IPS-20b (cell line): ENCODE results near the gene GPR42.

Source experiments
- H3K27ac ChIP-seq: one replicate; pipeline ENCODE4 v1.5.1; 2013; ENCODE audit warnings: low read length
- H3K27me3 ChIP-seq: 2 replicates; pipeline ENCODE4 v1.6.1; 2013; ENCODE audit warnings: mild to moderate bottlenecking, low read length, inconsistent platforms; ENCODE audit not compliant: insufficient read depth
- H3K36me3 ChIP-seq: 2 replicates; pipeline ENCODE4 v1.6.1; 2013; ENCODE audit warnings: low read depth, mild to moderate bottlenecking, inconsistent platforms, low read length, moderate library complexity; ENCODE audit not compliant: insufficient read depth
- H3K4me1 ChIP-seq: 2 replicates; pipeline ENCODE4 v1.6.1; 2013; ENCODE audit warnings: mild to moderate bottlenecking, control low read depth, inconsistent platforms, low read length, moderate library complexity; ENCODE audit not compliant: insufficient read depth
- H3K4me3 ChIP-seq: 2 replicates; pipeline ENCODE4 v1.5.1; 2013; ENCODE audit warnings: mild to moderate bottlenecking, low read length, inconsistent platforms
- H3K9ac ChIP-seq: 2 replicates; pipeline ENCODE4 v1.6.1; 2013; ENCODE audit warnings: low read depth, mild to moderate bottlenecking, inconsistent platforms, low read length, moderate library complexity
- H3K9me3 ChIP-seq: 2 replicates; pipeline ENCODE4 v1.6.1; 2013; ENCODE audit warnings: mild to moderate bottlenecking, low read depth, low read length, inconsistent platforms; ENCODE audit not compliant: insufficient read depth

GPR42 gene

DNA sequence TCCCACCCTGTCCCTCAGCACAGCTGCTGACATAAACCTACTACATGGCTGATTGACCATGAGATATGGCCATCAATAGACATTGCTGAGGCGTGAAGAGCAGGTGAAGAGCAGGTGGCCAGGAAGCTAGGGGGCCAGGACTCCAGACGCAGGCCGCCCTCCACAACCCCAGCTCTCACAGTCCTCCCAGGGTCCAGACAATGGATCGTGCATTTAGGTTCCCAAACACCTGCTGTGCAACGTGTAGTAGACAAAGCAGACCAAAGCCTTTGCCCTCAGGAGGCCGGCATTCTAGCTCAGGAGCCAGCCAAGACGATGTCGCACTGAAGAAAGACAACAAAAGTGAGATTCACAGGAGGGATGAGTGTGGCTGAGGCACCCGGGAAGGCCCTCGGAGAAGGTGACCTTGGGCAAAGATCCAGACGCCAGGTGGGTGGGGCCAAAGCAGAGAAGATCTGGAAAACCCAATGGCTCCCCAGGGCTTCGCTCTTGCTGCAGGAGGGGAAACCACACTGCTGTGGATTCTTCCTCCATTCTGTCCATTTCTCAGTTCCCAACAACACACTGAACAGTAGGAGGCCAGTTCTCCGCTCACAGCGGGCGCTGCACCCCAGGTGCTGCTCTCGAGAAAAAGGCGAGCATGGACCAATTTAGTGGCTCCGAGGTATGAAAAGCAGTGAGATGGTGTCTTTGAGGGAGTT lies 21.8 kb upstream of the GPR42 start:
- no peaks in the 10 kb centered on the region for H3K4me1 ChIP-seq
- no peak overlapping the region for H3K4me3 ChIP-seq
- H3K9ac ChIP-seq = no peak overlapping the region
- no peak overlapping the region for H3K27ac ChIP-seq
- H3K27me3 ChIP-seq = peaks cover 5% of the 10 kb centered on the region; the same call in 1 of the 2 replicates
- no peaks in the 10 kb centered on the region for H3K9me3 ChIP-seq
- no peaks in the 10 kb centered on the region for H3K36me3 ChIP-seq

DNA sequence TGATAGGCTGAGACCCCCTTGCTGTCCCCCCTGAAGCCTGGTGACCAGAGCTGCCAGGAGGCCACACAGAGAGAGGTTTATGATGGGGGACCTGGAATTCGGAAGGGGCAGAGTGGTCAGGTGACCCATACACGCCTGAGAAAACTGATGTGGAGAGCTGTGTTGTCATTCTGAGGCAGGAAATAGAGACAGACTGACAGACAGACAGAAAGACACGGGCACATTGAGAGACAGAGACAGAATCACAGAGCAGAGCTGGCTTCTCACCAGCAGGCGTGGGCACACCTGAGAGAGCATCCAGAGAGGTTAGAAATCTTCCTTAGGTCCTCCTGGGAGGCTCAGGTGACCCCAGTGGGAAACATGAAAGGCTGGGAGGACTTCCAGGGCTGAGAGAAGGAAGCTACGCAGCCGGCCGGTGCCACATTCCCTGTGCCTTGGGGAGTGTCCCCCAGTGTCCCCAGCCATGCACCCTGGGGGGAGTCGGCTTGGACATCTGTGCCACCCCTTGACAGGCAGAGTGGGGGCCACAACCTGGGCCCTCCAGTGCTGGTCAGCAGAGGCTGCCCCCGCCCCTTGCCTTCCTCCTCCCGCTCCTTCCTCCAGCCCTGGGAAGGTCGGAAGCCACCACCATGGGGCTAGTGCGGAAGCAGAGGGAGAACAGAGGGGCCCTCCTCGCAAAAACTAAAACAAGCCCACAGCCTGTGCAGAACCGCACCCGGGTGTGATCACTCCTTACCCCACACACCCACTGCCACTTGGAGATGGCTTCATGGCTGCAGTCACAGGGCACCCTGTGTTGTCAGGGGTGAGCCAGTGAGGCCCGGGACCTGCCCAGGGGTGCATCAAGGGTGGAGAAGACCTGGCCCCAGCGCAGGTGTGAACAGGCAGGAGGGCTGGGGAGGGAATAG lies 21.0 kb upstream of the GPR42 start:
- no peak overlapping the region for H3K27ac ChIP-seq
- no peaks in the 10 kb centered on the region for H3K4me1 ChIP-seq
- H3K36me3 ChIP-seq = no peaks in the 10 kb centered on the region
- peaks cover 5% of the 10 kb centered on the region; the same call in 1 of the 2 replicates for H3K27me3 ChIP-seq
- no peak overlapping the region for H3K9ac ChIP-seq
- H3K4me3 ChIP-seq = no peak overlapping the region
- no peaks in the 10 kb centered on the region for H3K9me3 ChIP-seq

DNA sequence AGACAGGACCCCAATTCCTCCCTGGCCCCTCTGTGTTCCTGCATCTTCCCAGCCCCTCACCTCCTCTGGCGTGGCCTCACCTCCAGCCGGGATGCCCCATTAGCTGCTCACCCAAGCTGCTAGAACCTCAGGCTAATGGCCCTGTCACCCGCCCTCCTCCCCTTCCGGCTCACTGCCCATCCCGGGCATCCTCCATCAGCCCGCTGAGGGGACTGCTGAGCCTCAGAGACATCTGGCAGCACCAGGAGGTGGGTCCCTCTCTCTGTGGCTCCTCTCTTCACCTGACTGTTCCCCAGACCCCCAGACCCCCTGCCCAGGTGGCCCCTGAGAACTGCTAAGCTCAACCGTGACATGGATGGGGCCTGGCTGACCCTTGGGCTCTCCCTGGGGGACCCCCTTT lies 20.3 kb upstream of the GPR42 start:
- Histone ChIP-seq H3K36me3 (no peaks in the 10 kb centered on the region), H3K27me3 (peaks cover 5% of the 10 kb centered on the region; the same call in 1 of the 2 replicates), H3K27ac (no peak overlapping the region), H3K9me3 (no peaks in the 10 kb centered on the region), H3K9ac (no peak overlapping the region), H3K4me1 (no peaks in the 10 kb centered on the region), H3K4me3 (no peak overlapping the region)

DNA sequence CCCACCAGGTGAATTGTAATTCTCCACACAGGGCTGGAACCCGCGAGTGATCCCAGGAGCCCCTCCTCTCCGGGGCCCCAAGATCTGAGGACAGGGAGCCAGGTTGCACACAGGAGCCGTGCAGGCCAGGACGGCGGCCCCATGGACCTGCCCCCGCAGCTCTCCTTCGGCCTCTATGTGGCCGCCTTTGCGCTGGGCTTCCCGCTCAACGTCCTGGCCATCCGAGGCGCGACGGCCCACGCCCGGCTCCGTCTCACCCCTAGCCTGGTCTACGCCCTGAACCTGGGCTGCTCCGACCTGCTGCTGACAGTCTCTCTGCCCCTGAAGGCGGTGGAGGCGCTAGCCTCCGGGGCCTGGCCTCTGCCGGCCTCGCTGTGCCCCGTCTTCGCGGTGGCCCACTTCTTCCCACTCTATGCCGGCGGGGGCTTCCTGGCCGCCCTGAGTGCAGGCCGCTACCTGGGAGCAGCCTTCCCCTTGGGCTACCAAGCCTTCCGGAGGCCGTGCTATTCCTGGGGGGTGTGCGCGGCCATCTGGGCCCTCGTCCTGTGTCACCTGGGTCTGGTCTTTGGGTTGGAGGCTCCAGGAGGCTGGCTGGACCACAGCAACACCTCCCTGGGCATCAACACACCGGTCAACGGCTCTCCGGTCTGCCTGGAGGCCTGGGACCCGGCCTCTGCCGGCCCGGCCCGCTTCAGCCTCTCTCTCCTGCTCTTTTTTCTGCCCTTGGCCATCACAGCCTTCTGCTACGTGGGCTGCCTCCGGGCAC lies 19.3 kb upstream of the GPR42 start:
- Histone ChIP-seq H3K4me3 (no peak overlapping the region), H3K4me1 (no peaks in the 10 kb centered on the region), H3K27me3 (peaks cover 5% of the 10 kb centered on the region; the same call in 1 of the 2 replicates), H3K9me3 (no peaks in the 10 kb centered on the region), H3K36me3 (no peaks in the 10 kb centered on the region), H3K27ac (no peak overlapping the region), H3K9ac (no peak overlapping the region)

DNA sequence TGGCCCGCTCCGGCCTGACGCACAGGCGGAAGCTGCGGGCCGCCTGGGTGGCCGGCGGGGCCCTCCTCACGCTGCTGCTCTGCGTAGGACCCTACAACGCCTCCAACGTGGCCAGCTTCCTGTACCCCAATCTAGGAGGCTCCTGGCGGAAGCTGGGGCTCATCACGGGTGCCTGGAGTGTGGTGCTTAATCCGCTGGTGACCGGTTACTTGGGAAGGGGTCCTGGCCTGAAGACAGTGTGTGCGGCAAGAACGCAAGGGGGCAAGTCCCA lies 18.8 kb upstream of the GPR42 start:
- peaks cover 2% of the 10 kb centered on the region; the same call in 1 of the 2 replicates for H3K27me3 ChIP-seq
- H3K9me3 ChIP-seq = no peaks in the 10 kb centered on the region
- H3K36me3 ChIP-seq = no peaks in the 10 kb centered on the region
- H3K9ac ChIP-seq = no peak overlapping the region
- H3K4me1 ChIP-seq = no peaks in the 10 kb centered on the region
- no peak overlapping the region for H3K4me3 ChIP-seq
- H3K27ac ChIP-seq = no peak overlapping the region

DNA sequence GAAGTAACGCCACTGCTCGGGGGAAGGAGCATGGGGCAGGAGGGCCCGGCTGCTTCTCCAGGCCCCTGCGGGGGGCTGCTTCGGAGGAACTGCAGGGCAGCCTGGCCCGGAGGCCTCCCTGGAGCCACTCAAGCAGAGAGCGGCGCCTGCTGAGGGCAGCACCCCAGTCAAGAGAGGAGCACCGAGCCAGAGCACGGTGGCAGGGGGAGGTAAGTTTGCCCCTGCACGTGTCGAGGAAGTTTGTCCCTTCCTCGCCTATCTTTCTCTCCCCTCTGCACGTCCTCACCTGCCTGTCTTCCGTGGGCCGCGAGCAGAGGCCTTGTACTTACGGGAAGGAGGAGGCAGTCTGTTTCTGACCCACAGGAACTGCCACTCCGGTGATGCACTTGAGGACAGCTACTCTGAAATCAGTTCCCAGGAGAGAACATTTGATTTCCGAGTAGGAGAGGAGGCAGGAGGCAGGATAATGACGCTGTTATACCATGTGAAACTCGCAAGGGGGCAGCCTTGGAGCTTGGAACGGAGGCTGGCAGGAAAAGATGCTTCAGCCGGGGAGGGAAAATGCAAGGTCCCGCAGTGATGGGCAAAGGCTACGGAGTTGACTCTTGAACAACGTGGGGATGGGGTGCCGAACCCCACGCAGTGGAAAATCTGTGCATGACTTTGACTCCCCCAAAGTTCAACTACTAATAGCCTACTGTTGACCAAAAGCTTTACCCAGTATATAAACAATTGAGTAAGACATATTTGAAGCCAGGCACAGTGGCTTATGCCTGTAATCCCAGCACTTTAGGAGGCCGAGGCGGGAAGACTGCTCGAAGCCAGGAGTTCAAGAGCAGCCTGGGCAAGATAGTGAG lies 18.2 kb upstream of the GPR42 start:
- no peaks in the 10 kb centered on the region for H3K9me3 ChIP-seq
- H3K4me3 ChIP-seq = no peak overlapping the region
- no peak overlapping the region for H3K9ac ChIP-seq
- H3K27me3 ChIP-seq = no peaks in the 10 kb centered on the region; the same call in 1 of the 2 replicates
- H3K4me1 ChIP-seq = no peaks in the 10 kb centered on the region
- no peak overlapping the region for H3K27ac ChIP-seq
- H3K36me3 ChIP-seq = no peaks in the 10 kb centered on the region

DNA sequence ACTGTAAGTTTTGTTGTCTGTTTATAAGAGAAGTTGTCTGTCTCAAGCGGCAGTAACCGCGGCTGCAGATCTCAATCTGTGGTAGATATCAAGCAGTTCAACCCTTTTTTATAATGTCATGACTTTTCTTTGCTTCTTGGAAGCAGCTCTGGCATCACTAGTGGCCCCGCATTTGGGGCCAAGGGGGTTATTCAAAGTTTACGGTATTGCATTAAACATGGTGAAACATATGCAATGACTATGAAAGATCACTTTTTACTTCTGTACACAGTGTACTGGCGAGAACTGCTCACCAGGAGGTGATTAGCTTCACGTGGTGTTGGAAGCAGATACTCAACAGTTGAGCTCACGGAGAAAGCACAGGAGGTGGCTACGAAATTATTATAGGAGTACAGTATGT lies 17.2 kb upstream of the GPR42 start:
- H3K4me1 ChIP-seq = no peaks in the 10 kb centered on the region
- H3K9me3 ChIP-seq = no peaks in the 10 kb centered on the region
- no peaks in the 10 kb centered on the region; the same call in 1 of the 2 replicates for H3K27me3 ChIP-seq
- no peak overlapping the region for H3K27ac ChIP-seq
- H3K4me3 ChIP-seq = no peak overlapping the region
- H3K36me3 ChIP-seq = no peaks in the 10 kb centered on the region
- H3K9ac ChIP-seq = no peak overlapping the region

DNA sequence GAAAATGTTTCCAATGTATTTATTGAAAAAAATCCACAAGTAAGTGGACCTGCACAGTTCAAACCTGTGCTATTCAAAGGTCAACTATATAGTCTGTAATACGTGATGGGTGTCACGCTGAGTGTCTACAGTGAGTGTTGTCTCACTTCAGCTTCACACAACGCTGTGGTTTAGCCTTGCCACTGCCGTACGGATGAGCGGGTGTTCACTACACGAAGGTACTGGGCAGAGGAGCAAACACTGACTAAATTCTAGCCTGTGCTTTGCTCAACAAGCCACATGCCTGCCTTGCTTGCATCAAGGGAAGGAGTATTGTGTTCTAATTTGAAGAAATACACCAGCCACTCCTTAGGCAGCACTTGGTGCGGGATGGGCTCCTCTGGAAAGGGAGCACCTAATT lies 16.0 kb upstream of the GPR42 start:
- Histone ChIP-seq H3K27ac (no peak overlapping the region), H3K4me3 (no peak overlapping the region), H3K27me3 (no peaks in the 10 kb centered on the region), H3K9ac (no peak overlapping the region), H3K4me1 (no peaks in the 10 kb centered on the region), H3K9me3 (no peaks in the 10 kb centered on the region), H3K36me3 (no peaks in the 10 kb centered on the region)

DNA sequence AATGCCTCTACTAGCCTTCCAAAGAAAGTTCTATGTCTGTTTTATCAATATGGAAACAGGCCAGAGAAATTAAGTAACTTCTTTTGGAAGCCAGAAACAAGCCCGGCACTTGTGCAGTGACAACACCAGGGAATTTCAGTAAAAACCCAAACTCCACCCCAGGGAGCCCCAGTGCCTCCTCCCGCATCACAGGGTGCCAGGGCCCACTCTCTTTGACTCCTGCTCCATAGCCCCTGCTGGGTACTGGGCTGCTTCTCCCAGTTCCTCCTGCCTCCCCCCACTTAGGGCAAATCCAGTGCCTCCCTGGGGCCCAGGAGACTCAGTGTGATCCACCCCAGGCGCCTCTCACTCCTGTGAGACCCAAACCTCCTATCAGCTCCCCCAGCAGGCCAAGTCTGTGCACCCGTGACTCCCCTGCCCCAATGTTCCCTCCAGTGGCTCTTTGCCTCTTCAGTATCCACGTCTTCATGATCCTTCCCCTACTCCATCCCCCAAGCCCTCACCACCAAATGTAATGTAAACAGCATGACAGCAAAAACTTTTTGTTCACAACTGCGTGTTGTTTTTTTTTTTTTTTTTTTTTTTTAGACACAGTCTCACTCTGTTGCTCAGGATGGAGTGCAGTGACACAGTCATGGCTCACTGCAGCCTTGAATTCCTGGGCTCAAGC lies 14.9 kb upstream of the GPR42 start:
- Histone ChIP-seq H3K4me1 (no peaks in the 10 kb centered on the region), H3K9me3 (no peaks in the 10 kb centered on the region)

DNA sequence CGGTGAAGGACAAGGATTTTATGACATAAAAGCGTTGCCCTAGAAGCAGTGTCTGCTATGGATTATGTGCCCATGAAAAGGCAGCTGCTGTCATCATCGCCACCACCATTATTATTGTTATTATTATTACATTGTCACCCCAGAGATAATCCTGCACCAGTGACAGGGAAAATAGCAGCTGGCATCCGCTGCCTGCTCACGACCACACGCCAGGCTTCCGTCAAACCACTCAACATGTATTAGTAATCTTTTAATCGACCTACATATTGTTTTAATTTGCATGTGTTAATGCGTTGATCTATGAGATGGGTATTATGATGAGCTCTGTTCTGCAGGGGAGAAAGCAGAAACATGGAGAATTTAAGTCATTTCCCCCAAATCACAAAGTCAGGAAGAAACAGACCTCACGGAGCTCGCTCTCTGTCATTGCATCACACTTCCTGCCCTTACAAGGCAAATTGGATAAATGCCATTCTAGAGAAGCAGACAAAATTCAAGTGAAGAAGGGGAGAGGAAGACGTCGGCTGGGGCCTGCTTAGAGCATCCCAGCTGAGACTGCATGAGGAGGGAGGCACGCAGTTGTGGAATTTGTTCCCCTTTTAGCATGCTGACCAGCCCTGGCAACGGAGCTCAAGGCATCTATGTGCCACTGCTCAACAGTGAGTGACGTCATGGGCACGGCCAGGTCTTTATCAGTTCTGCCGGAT lies 12.8 kb upstream of the GPR42 start, which contains the start of gene FFAR3:
TSS of gene FFAR3 (plus strand) at position 594 of the 707 bp plus-strand sequence. CDS start 431 bp downstream, outside the sequence.
- Histone ChIP-seq H3K9ac (no peak within 1 kb of the TSS), H3K27me3 (no peaks in the 10 kb centered on the region), H3K4me3 (no peak within 1 kb of the TSS), H3K27ac (no peak within 1 kb of the TSS), H3K36me3 (no peaks in the 10 kb centered on the region), H3K9me3 (no peaks in the 10 kb centered on the region), H3K4me1 (no peaks in the 10 kb centered on the region)

More for the DNA sequence above, 14.9 kb upstream of the GPR42 start:
- H3K36me3 ChIP-seq = no peaks in the 10 kb centered on the region
- no peak overlapping the region for H3K4me3 ChIP-seq
- no peak overlapping the region for H3K27ac ChIP-seq
- H3K27me3 ChIP-seq = no peaks in the 10 kb centered on the region
- H3K9ac ChIP-seq = no peak overlapping the region
